GM18951 (cell line): ENCODE results near the gene HSPBP1.

Experiments used
- POLR2A ChIP-seq: IDR thresholded peaks from 4 replicates; pipeline ENCODE4 v1.6.1; 2011; ENCODE audit warnings: mild to moderate bottlenecking; ENCODE audit not compliant: insufficient read length, insufficient read depth; ENCODE audit errors: extremely low read depth
- in situ Hi-C: fragments of 300-500 bp; cut with MboI; formaldehyde crosslinking; loops from one replicate; pipeline ENCODE4 v1.12.0; 2022; ENCODE audit warnings: low sequenced_read_pairs, mixed read lengths, inconsistent platforms; ENCODE audit not compliant: unreplicated experiment

Gene HSPBP1

GRCh38 chr19:55312621-55313512, 33.0 kb upstream of the HSPBP1 start:
- in situ Hi-C loops: no loop called here
- TF ChIP-seq POLR2A: no peak

- in situ Hi-C loops: no loop called here
- no peak for TF ChIP-seq POLR2A
Measured at GRCh38 chr19:55311797-55312196, 31.9 kb upstream of the HSPBP1 start.

- TF ChIP-seq POLR2A: no peak
- in situ Hi-C loops: no loop called here
Measured at GRCh38 chr19:55311397-55311796, 31.5 kb upstream of the HSPBP1 start.

GRCh38 chr19:55310498-55310897, 30.6 kb upstream of the HSPBP1 start:
- in situ Hi-C loops: no loop called here

GRCh38 chr19:55309448-55309847, 29.5 kb upstream of the HSPBP1 start:
- in situ Hi-C loops: no loop called here
- no peak for TF ChIP-seq POLR2A

More at GRCh38 chr19:55310498-55310897, 30.6 kb upstream of the HSPBP1 start:
- no peak for TF ChIP-seq POLR2A

- no peak for TF ChIP-seq POLR2A
- in situ Hi-C loops: no loop called here
Measured at GRCh38 chr19:55308281-55308680, 28.4 kb upstream of the HSPBP1 start.

GRCh38 chr19:55306712-55307111, 26.8 kb upstream of the HSPBP1 start:
- TF ChIP-seq POLR2A: no peak
- in situ Hi-C loops: no loop called here

GRCh38 chr19:55305983-55306562, 26.2 kb upstream of the HSPBP1 start:
- no peak for TF ChIP-seq POLR2A
- in situ Hi-C loops: no loop called here

- in situ Hi-C loops: no loop called here
- no peak for TF ChIP-seq POLR2A
Measured at GRCh38 chr19:55305491-55305890, 25.6 kb upstream of the HSPBP1 start.

- TF ChIP-seq POLR2A: no peak
- in situ Hi-C loops: no loop called here
Measured at GRCh38 chr19:55304980-55305379, 25.1 kb upstream of the HSPBP1 start.

GRCh38 chr19:55304279-55304978, 24.5 kb upstream of the HSPBP1 start:
- in situ Hi-C loops: no loop called here

GRCh38 chr19:55303477-55303876, 23.6 kb upstream of the HSPBP1 start:
- TF ChIP-seq POLR2A: no peak

More at GRCh38 chr19:55304279-55304978, 24.5 kb upstream of the HSPBP1 start:
- TF ChIP-seq POLR2A: no peak

GRCh38 chr19:55302318-55302703, 22.4 kb upstream of the HSPBP1 start:
- no peak for TF ChIP-seq POLR2A
- in situ Hi-C loops: no loop called here

More at GRCh38 chr19:55303477-55303876, 23.6 kb upstream of the HSPBP1 start:
- in situ Hi-C loops: no loop called here
